HT1080 (cell line): ENCODE results near the gene CRPPA. TPM values are rescaled to one million over a fixed set of nuclear protein-coding genes. Genes with fewer than 3 reads are reported as not detected.
"Not testable (repeated sequence)": the region's sequence is repeated elsewhere in the genome, so short reads cannot be mapped to it uniquely, and the experiment has no call there.

Experiments used
- DNase-seq: peaks from one replicate; pipeline ENCODE4 v3.0.0-alpha.2; 2015; ENCODE audit warnings: low read depth
- polyA plus RNA-seq, 2 experiments: library from polyadenylated mRNA; depleted of rRNA; stranded (reverse); fragments of >200 nt; gene quantifications; 2 replicates each; pipeline ENCODE4 v1.2.3, GENCODE V29; 2015
- total RNA-seq: library from RNA; depleted of rRNA; stranded (reverse); fragments of >200 nt; shearing (Covaris generic); gene quantifications from 2 replicates; pipeline ENCODE4 v1.2.3, GENCODE V29; 2014; rRNA removed

Gene CRPPA
- 0.74 and 1.4 TPM in 2 replicates for total RNA-seq
- polyA plus RNA-seq (2015; cell fraction: cytosol; rRNA removed): 0.36 and 0.52 TPM in 2 replicates
- 0.23 and 0.25 TPM in 2 replicates for polyA plus RNA-seq (2015; cell fraction: nucleus; rRNA removed)

DNA sequence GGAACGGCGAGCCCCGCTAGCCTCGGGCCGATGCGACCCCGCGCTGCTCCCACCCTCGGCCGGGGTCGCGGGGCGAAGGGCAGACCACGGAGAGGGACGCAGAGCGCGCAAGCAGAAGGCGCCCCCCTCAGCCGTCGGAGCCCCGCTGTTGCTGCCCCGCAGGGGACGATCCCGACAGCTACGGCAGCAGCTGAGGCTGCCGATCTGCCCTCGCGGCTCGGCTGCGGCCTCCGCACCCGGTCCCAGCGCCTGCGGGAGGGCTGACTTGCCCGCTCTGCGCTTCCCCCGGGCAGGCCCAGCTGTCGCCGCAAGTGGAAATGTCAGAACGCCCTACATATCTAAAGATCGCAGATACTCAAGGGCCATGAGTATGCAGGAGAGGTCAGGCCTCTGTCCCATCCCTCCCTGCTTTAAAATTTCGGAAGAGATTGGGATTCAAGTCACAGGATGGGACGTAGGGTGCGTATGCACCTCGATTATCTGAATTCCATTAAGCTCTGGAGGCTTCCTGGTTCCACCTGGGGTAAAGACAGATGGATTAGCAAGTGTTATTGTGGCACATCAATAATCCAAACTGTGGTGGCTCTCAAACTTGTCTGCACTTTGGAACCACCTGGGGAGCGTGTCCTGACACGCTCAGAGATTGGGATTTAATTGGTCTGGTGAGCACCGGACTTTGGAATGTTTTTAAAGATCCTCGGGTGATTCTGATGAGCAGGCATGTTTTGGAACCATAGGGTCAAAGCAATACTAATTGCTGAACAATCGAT is at the start of gene CRPPA:
Gene CRPPA (minus strand): TSS at position 206 of the 770 bp plus-strand sequence. CDS start 216 bp downstream, outside the sequence.
- DNase-seq: no peak

DNA sequence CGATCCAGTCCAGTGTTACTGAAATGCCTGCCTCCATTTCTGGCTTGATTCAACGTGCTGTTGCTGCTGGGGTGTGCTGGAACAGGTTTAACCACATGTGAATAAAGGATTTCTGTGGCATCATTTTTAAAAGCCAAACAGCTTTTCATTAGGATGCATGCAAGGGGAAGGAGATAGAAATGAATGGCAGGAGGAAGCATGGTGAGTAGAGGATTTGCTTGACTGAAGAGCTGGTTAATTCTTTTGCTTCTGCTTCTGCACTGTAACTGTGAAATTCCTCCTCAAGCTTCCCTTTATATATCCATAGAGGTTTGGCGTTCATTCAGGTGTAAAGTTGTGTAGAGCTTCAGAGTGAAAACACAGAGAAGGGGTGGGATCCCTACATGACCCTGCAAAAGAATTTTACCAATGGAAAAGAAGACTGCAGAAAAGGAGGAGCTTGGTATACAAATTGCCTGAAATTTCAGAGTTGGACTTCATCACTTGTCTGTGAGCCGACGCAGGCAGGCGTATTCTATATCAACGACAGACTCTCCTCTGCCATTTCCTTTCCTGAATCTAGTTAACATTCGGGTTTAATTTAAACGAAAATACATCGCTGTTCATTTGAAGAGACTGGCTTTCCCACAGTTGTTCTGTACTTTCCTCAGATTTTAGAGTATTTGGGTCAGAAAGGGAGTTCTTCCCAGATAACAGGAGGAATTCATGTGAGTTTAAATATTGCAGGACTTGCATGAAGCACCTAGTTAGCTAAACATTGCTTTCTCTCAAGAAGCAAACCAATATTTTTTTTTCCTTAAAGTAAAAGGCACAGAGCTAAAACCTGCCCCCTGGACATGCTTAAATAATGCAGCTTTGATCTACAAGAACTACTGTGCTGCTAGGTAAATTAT is 44.4 kb upstream of the CRPPA start, which contains the start of gene SOSTDC1:
Gene SOSTDC1 (minus strand): TSS at position 270 of the 893 bp plus-strand sequence. CDS start 70 bp downstream, at position 200.
- DNase-seq: no peak

DNA sequence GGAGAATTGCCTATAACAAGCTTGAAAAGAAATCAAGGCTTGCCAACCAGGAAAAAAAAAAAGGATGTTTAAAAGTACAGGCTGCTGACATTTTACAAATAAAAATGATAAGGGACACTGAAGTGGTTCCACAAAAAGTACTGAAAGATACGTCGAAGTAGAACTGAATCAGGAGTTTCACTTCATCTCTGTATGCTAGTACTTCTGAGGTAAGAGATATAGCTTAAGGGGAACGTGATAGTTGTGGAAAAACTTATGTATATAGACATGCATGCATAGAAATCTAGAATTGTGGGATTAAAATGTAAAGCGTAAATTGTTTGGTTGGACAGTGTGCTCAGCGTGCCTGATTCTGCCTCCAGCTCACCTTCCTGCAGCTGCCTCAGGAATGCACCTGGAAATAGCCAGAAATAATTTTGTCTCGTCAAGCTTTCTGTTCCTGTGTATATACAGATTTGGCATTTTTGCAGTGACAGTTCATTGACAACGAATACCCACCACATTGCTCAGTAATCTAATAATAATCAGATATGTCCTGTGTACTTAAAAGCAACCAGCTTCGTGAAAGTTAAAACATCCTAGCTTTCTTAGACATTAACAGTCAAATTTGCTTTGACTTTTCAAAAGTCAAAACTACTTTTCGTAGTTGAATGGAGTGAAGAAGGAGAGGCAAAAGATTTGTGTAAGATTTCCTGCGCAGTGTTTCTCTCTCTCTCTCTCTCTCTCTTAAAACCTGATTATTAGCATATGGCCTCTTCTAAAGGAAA is 42.8 kb upstream of the CRPPA start:
- DNase-seq: no peak

DNA sequence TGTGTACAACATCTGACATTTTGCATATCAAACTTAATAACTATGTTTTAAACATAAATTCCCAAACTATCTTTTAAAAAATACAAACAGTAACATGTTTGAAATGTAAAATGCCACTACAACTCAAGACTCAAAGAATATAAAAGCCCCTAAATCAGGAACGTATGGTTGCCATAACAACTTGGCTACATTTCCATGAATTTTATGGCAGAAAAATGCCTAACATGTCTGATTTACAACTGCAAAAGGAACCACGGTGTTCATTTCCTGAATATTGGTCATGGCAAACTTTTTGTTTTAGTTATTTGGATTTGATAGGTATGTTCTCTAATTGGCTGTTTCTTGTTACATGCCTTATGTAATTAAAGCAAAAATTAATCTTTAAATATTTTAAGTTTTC is 42.2 kb upstream of the CRPPA start:
- DNase-seq: no peak

DNA sequence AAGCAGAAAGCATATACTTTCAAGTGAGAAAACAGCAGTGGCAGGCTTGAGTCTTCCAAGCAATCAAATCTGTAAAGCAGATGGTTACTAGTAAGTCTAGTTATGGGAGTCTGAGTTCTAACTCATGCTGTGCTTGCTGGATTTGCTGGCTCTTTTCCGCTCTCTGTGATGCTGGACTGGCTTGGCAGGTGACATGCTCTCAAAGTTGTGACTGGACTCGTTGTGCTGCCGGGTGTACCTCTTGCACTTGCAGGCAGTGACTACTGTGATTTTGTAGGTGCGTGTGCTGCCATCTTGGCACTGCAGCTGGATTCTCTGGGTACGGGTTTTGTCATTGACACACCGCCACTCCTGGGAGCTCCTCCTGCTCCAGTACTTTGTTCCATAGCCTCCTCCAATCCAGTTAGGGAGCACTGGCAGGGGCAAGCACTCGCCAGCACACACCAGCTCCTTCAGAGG is 41.1 kb upstream of the CRPPA start:
- DNase-seq: no peak

DNA sequence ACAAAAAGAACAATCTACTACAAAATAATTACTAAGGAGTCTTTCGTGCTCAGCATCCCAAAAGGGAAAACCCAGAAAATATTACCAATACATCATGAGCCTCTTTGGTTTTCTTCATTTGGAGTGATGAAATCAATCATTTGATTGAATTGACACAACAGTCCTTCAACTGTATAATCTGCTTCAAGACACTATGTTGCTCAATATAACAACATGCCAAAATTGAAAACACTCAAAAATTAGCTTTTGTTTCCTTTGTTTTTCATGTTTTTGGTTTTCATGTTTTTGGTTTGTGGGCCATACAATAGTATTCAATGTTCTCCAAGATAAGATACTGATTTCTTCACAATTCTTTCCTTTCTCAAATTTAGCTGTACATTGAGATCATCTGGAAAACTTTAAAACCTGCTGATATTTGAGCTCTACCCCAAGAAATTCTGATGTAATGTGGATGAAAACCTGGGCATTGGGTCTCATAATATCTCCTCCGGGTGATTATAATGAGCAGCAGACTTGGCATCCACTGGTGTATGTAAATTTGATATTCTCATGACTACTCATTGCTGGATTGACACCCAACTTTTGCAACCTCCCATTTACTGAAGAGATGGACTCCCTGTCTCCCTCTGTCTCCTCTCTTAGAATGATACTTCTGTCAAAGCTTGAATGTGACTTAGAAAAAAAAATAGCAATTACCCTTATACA is 39.6 kb upstream of the CRPPA start:
- no peak for DNase-seq

DNA sequence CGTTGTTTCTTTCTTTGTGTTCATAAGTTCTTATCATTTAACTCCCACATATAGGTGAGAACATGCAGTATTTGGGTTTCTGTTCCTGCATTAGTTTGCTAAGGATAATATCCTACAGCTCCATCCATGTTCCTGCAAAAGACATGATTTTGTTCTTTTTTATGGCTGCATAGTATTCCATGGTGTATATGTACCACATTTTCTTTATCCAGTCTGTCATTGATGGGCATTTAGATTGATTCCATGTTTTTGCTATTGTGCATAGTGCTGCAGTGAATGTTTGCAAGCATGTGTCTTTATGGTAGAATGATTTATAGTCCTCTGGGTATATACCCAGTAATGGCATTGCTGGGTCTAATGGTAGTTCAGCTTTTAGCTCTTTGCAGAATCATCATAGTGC is 35.0 kb upstream of the CRPPA start:
- not testable (repeated sequence) for DNase-seq

DNA sequence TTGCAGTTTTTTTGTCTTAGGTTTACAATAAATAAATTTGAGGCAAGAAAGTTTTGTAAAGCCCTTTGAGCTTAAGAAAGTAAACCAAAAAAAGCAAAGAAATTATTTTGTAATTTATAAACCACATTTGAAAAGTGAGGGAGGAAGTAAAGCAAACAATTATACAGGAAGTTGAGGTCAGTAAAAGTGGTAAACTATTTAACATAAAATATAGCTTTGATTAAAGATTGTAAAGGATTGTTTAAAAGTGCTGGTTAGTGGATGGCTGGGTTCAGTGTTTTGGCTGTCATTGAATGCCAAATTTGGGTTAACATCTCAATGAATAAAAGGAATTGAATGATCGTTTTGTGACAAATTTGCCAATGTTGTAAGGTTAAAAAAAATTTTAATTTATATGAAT is 34.3 kb upstream of the CRPPA start:
- DNase-seq: no peak

DNA sequence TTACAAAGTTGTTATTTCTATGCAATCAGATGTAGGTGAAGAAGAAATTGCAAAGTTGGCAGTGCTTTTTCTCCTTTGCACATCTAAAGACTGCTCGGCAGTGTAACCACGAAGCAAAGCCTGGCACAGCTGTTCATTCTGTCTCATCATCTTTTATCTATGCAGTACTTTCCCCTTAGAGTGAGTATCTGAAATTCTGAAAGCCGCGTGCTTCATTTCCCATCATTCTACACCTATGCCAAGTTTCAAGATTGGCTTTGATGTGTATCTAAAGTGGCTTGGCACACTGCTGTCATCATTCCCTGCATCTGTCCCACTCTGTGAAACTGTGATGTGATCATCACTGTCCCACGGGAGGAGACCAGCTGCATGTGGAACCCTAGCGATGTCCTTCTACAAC is 29.0 kb upstream of the CRPPA start:
- no peak for DNase-seq

DNA sequence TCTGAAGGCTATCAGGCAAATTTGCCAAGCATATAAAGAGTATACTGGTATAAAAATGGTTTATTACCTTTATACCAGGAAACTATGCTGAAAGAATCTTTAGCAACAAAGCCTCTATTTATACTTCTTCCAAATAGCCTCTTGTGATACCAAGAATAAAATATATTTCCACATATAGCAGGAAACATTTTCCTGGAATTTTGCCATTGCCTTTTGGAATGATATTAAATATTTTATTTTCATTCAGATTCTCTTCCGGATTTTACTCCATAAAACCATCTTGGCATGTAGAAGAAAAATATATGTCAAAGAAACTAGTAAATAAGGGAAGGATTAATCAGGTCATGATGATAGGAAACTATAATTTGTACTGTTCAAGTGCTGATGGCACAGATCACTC is 26.5 kb upstream of the CRPPA start:
- DNase-seq: no peak

DNA sequence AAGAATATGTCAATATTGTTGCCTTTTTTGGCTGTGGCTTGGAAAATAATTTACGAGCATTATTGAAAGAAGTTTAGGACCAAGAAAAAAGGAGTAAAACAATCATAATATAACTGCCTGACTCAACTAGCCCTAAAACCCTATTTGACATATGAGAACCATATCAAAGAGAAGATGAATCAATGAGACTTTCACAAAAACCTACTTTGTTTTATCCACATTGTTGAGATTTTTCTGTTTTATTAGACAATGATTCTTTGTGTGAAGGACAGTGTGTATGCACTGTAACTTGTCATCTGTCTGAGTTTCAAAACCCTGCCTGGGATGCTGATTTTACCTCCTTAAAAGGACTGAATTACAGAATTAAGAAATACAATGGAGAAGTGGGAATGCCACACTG is 25.2 kb upstream of the CRPPA start:
- no peak for DNase-seq

DNA sequence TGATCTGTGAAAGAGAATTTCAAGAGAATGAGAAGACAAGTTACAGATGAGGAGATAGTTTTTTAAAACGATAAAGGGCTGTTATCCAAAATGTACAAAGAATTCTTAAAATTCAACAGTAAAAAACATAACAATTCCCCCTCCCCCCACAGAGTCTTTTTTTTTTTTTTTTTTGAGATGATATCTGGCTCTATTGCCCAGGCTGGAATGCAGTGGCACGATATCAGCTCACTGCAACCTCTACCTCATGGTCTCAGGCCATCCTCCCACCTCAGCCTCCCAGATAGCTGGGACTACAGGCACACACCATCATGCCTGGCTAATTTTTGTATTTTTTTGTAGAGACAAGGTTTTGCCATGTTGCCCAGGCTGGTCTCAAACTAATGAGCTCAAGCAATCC is 22.5 kb upstream of the CRPPA start:
- not testable (repeated sequence) for DNase-seq

DNA sequence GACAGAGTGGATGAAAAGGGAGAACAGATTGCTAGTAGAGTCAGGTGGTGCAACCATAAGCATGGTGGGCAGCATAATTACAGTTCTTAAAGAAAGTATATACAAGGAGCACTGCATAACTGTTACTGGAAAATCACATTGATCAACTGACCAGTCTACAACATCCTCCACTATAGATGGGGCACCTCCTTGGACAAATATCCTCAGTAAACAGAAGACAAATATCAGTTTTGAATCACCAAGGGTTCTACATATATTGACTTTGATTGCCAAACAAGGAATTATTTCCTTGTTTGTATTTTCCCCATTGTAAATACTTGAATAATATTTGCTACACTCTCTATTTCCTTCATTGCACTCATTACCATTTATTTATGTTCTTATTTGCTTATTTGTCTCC is 17.6 kb upstream of the CRPPA start:
- DNase-seq: no peak

DNA sequence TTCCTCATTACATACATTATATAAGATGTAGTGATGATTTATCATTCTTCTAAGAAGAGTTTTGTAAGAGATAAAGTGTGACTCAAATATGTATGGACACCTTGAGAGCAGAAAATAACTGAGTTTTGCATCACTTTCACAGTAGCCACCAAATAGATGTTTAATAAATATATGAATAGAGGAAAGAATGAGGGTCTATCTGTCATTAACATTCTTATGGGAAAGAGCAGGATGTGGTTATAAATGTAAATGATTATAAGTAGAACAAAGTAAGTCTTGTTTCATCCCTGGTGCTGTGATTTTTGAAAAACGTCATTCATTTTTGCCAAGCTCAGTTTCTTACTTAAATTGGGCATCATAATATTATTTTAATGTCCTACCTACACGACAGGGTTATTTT is 15.0 kb upstream of the CRPPA start:
- no peak for DNase-seq

DNA sequence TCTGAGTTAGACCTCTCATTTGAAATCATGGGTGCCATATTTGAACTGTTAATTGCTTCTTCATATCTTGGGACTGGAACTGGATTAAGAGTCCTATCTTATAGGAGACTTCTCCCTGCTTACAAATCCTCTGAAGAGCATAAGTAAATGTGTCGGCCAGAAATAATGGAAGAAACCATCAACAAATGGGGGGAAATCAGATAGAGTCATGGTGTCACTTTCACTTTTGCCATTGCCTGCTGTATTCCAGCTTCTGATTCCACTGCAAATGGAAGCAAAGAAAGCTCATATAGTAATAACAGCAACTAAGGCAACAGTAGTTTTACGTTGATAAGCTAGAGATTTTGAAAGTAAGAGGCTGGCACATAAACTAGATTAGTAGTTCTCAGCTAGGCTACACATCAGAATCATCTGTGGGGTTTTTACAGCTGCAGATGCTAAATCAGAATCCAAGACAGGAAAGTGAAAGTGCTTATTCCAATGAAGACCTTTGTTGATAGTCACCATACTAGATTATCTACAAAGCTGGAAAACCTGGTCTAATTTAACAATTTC is 12.3 kb upstream of the CRPPA start:
- DNase-seq: no peak

DNA sequence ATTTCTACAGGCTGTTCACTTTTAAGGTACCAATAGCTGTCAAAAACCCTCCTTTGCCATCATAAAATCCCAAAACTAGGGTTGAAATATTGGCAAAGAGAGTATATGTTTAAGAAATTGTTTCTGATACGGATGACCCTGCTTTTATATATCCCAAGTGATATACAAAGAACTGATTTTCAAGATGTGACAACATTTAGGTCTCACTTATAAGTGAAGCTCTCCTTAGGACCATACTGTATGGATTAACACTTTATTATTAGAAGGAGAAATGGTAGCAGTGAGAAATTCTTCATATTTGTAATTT is 11.0 kb upstream of the CRPPA start:
- no peak for DNase-seq

DNA sequence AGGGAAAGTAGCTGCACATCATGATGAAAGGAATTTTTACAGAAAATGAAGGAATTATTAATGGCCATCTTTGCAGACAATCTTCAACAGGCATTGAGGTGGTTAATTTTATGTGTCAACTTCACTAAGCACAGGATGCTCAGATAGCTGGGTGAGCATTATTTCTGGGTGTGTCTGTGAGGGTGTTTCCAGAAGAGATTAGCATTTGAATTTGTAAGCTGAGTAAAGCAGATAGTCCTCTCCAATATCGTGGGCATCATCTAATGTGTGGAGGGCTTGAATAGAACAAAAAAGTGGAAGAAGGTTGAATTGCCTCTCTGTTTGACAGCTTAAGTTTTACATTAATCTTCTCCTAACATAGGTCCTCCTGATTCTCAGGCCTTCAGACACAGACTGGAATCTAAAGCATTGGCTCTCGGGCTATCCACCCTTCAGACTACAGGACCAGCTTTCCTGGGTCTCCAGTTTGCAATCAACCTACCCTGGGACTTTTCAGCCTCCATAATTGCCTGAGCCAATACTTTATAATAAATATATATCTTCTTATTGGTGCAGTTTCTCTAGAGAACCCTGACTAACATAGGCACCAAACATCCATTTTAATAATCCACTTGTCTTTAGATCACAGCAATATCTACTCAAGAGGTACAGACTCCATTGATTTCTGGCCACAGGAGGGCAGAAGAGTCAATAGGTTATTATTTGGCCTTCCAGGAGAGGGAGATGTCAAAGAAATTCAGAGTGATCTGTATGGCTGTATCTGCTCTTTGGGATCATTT is 10.5 kb upstream of the CRPPA start:
- DNase-seq: peak; percentile 46

DNA sequence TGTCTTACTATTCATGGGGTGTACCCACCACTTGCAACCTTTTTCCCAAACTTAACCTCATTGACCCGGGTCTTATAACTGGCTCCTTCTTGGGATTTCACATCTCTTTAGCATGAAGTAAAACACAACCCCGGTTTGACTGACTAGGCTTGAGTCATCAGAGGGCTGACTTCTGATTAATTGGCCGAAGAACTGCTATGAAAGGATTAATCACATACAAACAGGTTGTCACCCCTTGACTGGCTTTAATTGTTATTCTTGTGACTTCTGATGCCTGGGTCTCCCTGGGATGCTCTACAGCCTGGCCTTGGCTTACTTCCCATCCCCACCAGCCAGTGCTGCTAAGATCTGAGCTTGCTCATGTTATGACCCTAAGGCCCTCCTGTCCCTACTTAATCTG is 8.8 kb upstream of the CRPPA start:
- peak; percentile 48 for DNase-seq

DNA sequence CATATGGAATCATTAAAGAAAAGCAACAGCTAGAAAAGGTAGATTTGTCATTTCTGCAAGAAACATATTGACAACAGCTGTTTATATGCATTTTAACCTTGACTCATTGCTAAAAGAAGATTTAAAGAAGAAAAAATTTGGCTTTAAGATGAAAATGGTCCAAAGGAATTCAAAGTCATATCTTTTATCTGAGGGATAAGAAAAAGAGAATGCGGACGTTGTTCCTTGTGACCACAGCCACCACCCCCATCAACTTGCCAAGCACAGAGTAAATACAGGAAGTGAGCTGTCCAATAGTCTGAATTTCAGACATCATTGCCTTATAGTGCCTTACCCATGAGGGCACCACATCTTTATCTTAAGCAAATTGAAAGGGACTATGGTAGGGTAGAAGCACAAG is 7.3 kb upstream of the CRPPA start:
- peak; percentile 78 for DNase-seq

DNA sequence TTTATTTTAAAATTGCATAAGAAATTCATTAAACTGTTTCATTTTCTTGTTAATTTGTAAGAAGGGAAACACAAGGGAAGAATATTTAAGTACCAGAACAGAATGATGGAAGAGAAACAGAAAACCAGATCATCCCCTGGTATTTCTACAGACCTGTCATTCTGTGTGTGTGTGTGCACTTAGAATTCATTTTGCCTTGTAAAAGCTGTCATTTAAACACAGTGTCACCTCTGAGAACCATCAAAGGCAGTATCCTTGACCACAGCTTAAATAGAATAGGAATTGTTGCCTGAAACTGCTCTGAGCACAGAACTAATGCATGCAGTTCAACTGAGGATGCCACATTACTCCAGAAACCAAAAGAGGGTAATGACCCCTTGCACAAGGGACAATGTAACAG is 6.8 kb upstream of the CRPPA start:
- DNase-seq: no peak
